H1 (cell line): ENCODE data around the gene NHS. TPM values are rescaled to one million over a fixed set of nuclear protein-coding genes. Genes with fewer than 3 reads are reported as not detected.

Source experiments
- CTBP2 ChIP-seq: IDR thresholded peaks from 2 replicates; pipeline ENCODE4 v1.7.0; 2011; ENCODE audit warnings: borderline replicate concordance, mild to moderate bottlenecking, moderate library complexity, mixed read lengths, low read length; ENCODE audit not compliant: insufficient read depth, insufficient read length
- polyA plus RNA-seq, 7 experiments: library from polyadenylated mRNA; depleted of rRNA in 3 of 7; stranded (reverse) in 5 of 7; unstranded in 2 of 7; fragments of >200 nt in 5 of 7; fragments of 200-250 nt in 2 of 7; gene quantifications; 1 replicate in 5 of 7; 2 replicates in 1 of 7; 4 replicates in 1 of 7; pipeline versions ENCODE4 v1.2.1 to v1.2.3, GENCODE V29; 2011 to 2013; ENCODE audit warnings: missing spikeins in 2 of 7, mixed read lengths in 2 of 7
- total RNA-seq: library from RNA; stranded (reverse); fragmentation: NEBNext Ultra II Directional; extraction: Animal tissue kit (Norgen Biotek cat#: 25700); gene quantifications from 2 replicates; pipeline ENCODE4 v1.2.1, GENCODE V29; 2021
- TF ChIP-seq, protein P1 (sequence below): IDR thresholded peaks from 2 replicates; pipeline ENCODE4 v1.6.1; 2012; ENCODE audit warnings: inconsistent platforms

The NHS gene
- total and polyA plus RNA-seq, 2 of the 8 experiments (the other 6 are each of a cell fraction or from before 2014, with no cell fraction given), result 2.2 to 6.7 TPM

DNA sequence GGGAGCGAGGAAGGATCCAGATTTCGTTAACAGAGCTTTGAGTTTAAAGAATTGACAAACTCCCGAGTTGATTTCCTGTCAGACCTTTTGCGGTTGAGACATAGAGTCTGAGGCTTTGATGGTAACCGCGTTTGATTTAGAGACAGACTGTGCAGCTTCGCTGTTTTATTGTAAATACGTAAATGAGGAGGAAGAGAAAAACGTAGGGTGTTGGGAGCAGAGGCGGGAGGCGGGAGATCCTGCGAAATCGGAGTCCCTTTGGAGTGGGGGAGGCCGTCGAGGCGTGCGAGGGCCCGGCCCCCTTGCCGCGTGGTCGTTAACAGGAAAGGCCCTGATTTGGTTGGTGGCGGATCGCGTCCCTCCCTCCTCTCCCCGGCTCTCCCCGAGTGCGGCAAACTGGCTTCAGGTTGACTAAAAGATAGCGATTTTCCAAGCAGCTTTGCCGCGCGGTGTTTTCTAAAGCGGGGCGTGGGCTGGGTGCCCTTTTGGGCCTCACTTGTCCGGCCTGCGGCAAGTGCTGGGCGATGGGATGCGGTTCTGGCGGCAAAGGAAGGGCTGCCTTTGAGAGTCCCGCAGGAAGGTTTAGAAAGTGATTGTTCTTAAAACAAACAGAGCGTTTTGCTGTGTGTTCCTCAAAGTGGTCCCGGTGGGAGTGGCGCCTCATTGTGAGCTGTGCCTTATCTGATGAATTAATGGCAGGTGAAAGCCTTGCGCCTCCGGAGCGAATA lies 363.1 kb downstream of the NHS start (continued):
- TF ChIP-seq, protein P1, sequence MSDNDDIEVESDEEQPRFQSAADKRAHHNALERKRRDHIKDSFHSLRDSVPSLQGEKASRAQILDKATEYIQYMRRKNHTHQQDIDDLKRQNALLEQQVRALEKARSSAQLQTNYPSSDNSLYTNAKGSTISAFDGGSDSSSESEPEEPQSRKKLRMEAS, result peak; percentile 82
- TF ChIP-seq CTBP2, result no peak
